Measurements from ENCODE around the gene UBL4A. TPM values are rescaled to one million over a fixed set of nuclear protein-coding genes. Genes with fewer than 3 reads are reported as not detected.

The UBL4A gene
- total RNA-seq, 2 donors from 2014 or later: 29.1 to 35.9 TPM

DNA sequence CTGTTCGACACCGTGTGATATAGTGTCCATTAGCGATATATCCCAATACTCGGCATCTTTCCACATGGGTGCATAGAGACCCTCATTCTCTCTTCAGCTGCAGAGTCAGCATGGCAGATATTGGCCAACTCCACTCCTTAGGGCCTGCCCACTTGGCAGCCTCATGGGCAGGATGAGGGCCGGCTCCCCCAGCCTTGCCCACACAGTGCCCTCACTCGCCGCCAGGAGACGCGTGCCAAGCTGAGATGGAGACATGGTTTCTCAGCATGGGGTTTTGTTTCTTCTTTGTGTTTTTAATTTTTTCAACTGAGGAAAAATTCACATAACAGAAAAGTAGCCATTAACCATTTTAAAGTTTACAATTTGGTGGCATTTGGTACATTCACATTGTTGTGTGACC is 33.6 kb downstream of the UBL4A start:
- 98 to 100% methylated on average over 1 to 7 of the region's 9 CpGs for WGBS, 2 experiments (ENCODE audit: insufficient coverage in 1 of 2, insufficient read length in 1 of 2)
- H3K4me1 Mint-ChIP-seq: no peaks in the 10 kb centered on the region
- H3K9me3 ChIP-seq (ENCODE audit: control insufficient read depth, low read length): no peaks in the 10 kb centered on the region

DNA sequence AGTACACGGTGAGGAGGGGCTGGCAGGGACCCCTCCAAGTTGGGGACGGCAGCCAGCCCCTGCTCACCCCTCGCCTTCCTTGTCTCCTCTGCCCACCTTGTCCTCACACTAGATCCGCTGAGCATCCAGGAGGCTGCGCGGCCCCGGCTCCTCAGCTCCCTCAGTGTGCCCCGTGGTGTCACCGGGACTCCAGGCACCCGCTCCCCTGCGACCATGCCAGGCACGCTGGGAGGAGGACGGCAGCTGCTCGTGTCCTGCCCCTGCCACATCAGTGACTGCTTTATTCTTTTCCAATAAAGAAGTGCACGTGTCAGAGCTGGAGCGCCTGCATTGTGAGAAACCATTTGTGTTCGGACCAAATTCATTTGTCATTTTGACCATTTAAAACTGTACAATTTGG is 36.1 kb downstream of the UBL4A start:
- H3K36me3 Mint-ChIP-seq (ENCODE audit: low read depth): peaks cover 37% of the 10 kb centered on the region
- H3K36me3 ChIP-seq (ENCODE audit: control insufficient read depth, insufficient read depth, low read length): peaks cover 12% of the 10 kb centered on the region
- TF ChIP-seq, protein P1, sequence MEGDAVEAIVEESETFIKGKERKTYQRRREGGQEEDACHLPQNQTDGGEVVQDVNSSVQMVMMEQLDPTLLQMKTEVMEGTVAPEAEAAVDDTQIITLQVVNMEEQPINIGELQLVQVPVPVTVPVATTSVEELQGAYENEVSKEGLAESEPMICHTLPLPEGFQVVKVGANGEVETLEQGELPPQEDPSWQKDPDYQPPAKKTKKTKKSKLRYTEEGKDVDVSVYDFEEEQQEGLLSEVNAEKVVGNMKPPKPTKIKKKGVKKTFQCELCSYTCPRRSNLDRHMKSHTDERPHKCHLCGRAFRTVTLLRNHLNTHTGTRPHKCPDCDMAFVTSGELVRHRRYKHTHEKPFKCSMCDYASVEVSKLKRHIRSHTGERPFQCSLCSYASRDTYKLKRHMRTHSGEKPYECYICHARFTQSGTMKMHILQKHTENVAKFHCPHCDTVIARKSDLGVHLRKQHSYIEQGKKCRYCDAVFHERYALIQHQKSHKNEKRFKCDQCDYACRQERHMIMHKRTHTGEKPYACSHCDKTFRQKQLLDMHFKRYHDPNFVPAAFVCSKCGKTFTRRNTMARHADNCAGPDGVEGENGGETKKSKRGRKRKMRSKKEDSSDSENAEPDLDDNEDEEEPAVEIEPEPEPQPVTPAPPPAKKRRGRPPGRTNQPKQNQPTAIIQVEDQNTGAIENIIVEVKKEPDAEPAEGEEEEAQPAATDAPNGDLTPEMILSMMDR (conservative IDR thresholded peaks at IDR 0.05): no peak
- H3K4me3 ChIP-seq (ENCODE audit: low read length): no peak overlapping the region
- no peak for DNase-seq
- 96 to 97% methylated on average over 9 to 16 of the region's 17 CpGs for WGBS, 2 experiments (ENCODE audit: insufficient coverage in 1 of 2, insufficient read length in 1 of 2)
- H3K27me3 ChIP-seq (ENCODE audit: control insufficient read depth, insufficient read depth, low read length, poor library complexity, severe bottlenecking): no peaks in the 10 kb centered on the region
- no peaks in the 10 kb centered on the region for H3K4me1 Mint-ChIP-seq
- no peak overlapping the region for H3K9ac ChIP-seq (ENCODE audit: extremely low read depth, low read length, poor library complexity, severe bottlenecking)
- H3K27ac ChIP-seq (ENCODE audit: low read depth, low read length): no peak overlapping the region
- peaks cover 67% of the 10 kb centered on the region for H3K9me3 Mint-ChIP-seq
- no peaks in the 10 kb centered on the region for H3K27me3 Mint-ChIP-seq (ENCODE audit: insufficient read depth)
- H3K9me3 ChIP-seq (ENCODE audit: control insufficient read depth, low read length): no peaks in the 10 kb centered on the region
- no peaks in the 10 kb centered on the region for H3K4me1 ChIP-seq (ENCODE audit: control insufficient read depth, insufficient read depth, low read length)
- H3K27ac Mint-ChIP-seq: no peak overlapping the region
- no peak overlapping the region for H3K4me3 Mint-ChIP-seq

More for the DNA sequence above, 33.6 kb downstream of the UBL4A start:
- Mint-ChIP-seq H3K27ac (no peak overlapping the region), H3K36me3 (ENCODE audit: low read depth) (peaks cover 25% of the 10 kb centered on the region), H3K27me3 (ENCODE audit: insufficient read depth) (peaks cover 3% of the 10 kb centered on the region), H3K4me3 (no peak overlapping the region), H3K9me3 (peaks cover 64% of the 10 kb centered on the region)
- no peak for DNase-seq
- Histone ChIP-seq H3K4me3 (ENCODE audit: low read length) (no peak overlapping the region), H3K4me1 (ENCODE audit: control insufficient read depth, insufficient read depth, low read length) (no peaks in the 10 kb centered on the region), H3K36me3 (ENCODE audit: control insufficient read depth, insufficient read depth, low read length) (peaks cover 5% of the 10 kb centered on the region), H3K27me3 (ENCODE audit: control insufficient read depth, insufficient read depth, low read length, poor library complexity, severe bottlenecking) (no peaks in the 10 kb centered on the region), H3K9ac (ENCODE audit: extremely low read depth, low read length, poor library complexity, severe bottlenecking) (no peak overlapping the region), H3K27ac (ENCODE audit: low read depth, low read length) (no peak overlapping the region)
- TF ChIP-seq, protein P1 (conservative IDR thresholded peaks at IDR 0.05): no peak

- Mint-ChIP-seq H3K36me3 (ENCODE audit: low read depth) (peaks cover 36% of the 10 kb centered on the region), H3K4me3 (no peak overlapping the region), H3K27ac (no peak overlapping the region), H3K27me3 (ENCODE audit: insufficient read depth) (no peaks in the 10 kb centered on the region), H3K4me1 (no peaks in the 10 kb centered on the region), H3K9me3 (peaks cover 67% of the 10 kb centered on the region)
- 97% methylated on average over 18 of the region's 18 CpGs; no CpG with 5 or more reads in 1 of the 2 experiments for WGBS, 2 experiments (ENCODE audit: insufficient coverage in 1 of 2, insufficient read length in 1 of 2)
- no peak for DNase-seq
- H3K27me3 ChIP-seq (ENCODE audit: control insufficient read depth, insufficient read depth, low read length, poor library complexity, severe bottlenecking): no peaks in the 10 kb centered on the region
- peaks cover 12% of the 10 kb centered on the region for H3K36me3 ChIP-seq (ENCODE audit: control insufficient read depth, insufficient read depth, low read length)
- no peaks in the 10 kb centered on the region for H3K4me1 ChIP-seq (ENCODE audit: control insufficient read depth, insufficient read depth, low read length)
- H3K9ac ChIP-seq (ENCODE audit: extremely low read depth, low read length, poor library complexity, severe bottlenecking): no peak overlapping the region
- no peak overlapping the region for H3K27ac ChIP-seq (ENCODE audit: low read depth, low read length)
- H3K9me3 ChIP-seq (ENCODE audit: control insufficient read depth, low read length): no peaks in the 10 kb centered on the region
- no peak overlapping the region for H3K4me3 ChIP-seq (ENCODE audit: low read length)
- TF ChIP-seq, protein P1 (conservative IDR thresholded peaks at IDR 0.05): no peak
Measured at GRCh38 chrX:154449618-154450017, 36.8 kb downstream of the UBL4A start.
